GM12801 (cell line): ENCODE results near the gene TBC1D22A.

ENCODE experiments used
- CTCF ChIP-seq: IDR thresholded peaks from one replicate; pipeline ENCODE4 v1.5.1; 2011; ENCODE audit warnings: control low read depth; ENCODE audit not compliant: insufficient read length; ENCODE audit errors: extremely low read depth

The TBC1D22A gene

GRCh38 chr22:47038206-47038835 lies 275.9 kb downstream of the TBC1D22A start:
- TF ChIP-seq CTCF: no peak

GRCh38 chr22:47039356-47039755 lies 276.9 kb downstream of the TBC1D22A start:
- no peak for TF ChIP-seq CTCF

- no peak for TF ChIP-seq CTCF
These were observed 278.2 kb downstream of the TBC1D22A start for GRCh38 chr22:47040486-47041270.

GRCh38 chr22:47041271-47042115 lies 279.0 kb downstream of the TBC1D22A start:
- no peak for TF ChIP-seq CTCF

- TF ChIP-seq CTCF: no peak
These were observed 279.8 kb downstream of the TBC1D22A start for GRCh38 chr22:47042116-47042825.

- no peak for TF ChIP-seq CTCF
These were observed 280.5 kb downstream of the TBC1D22A start for GRCh38 chr22:47042861-47043496.
